ENCODE results near the gene HTRA3.
A peak's percentile ranks its signal among the peaks of the same experiment; 100 is the strongest.

The HTRA3 gene

GRCh38 chr4:8241895-8242696 lies 27.5 kb upstream of the HTRA3 start:
- Histone ChIP-seq H3K27me3 (replicated peaks; ENCODE audit: control insufficient read depth, insufficient read depth, low read length) (no peaks in the 10 kb centered on the region), H3K9me3 (ENCODE audit: control insufficient read depth, low read length) (no peaks in the 10 kb centered on the region), H3K4me3 (ENCODE audit: low read length) (no peak overlapping the region), H3K9ac (ENCODE audit: low read length) (peak overlapping the region; percentile 59), H3K36me3 (ENCODE audit: control insufficient read depth, insufficient read depth, low read length, severe bottlenecking) (no peaks in the 10 kb centered on the region), H3K4me1 (ENCODE audit: control insufficient read depth, insufficient read depth, low read length) (peaks cover 21% of the 10 kb centered on the region)
- peak; percentile 97 for DNase-seq (ENCODE audit: low read depth)

GRCh38 chr4:8242782-8243560 lies 26.6 kb upstream of the HTRA3 start:
- Histone ChIP-seq H3K9me3 (ENCODE audit: control insufficient read depth, low read length) (no peaks in the 10 kb centered on the region), H3K9ac (ENCODE audit: low read length) (peak overlapping the region; percentile 53), H3K27me3 (replicated peaks; ENCODE audit: control insufficient read depth, insufficient read depth, low read length) (no peaks in the 10 kb centered on the region), H3K36me3 (ENCODE audit: control insufficient read depth, insufficient read depth, low read length, severe bottlenecking) (no peaks in the 10 kb centered on the region), H3K4me3 (ENCODE audit: low read length) (no peak overlapping the region), H3K4me1 (ENCODE audit: control insufficient read depth, insufficient read depth, low read length) (peaks cover 30% of the 10 kb centered on the region)
- DNase-seq (ENCODE audit: low read depth): no peak

- Histone ChIP-seq H3K27me3 (replicated peaks; ENCODE audit: control insufficient read depth, insufficient read depth, low read length) (no peaks in the 10 kb centered on the region), H3K9ac (ENCODE audit: low read length) (no peak overlapping the region), H3K4me1 (ENCODE audit: control insufficient read depth, insufficient read depth, low read length) (peaks cover 35% of the 10 kb centered on the region), H3K36me3 (ENCODE audit: control insufficient read depth, insufficient read depth, low read length, severe bottlenecking) (no peaks in the 10 kb centered on the region), H3K9me3 (ENCODE audit: control insufficient read depth, low read length) (no peaks in the 10 kb centered on the region), H3K4me3 (ENCODE audit: low read length) (no peak overlapping the region)
- DNase-seq (ENCODE audit: low read depth): no peak
Observed at GRCh38 chr4:8244001-8244757, 25.4 kb upstream of the HTRA3 start.

GRCh38 chr4:8244931-8245460 lies 24.6 kb upstream of the HTRA3 start:
- Histone ChIP-seq H3K4me1 (ENCODE audit: control insufficient read depth, insufficient read depth, low read length) (peaks cover 35% of the 10 kb centered on the region), H3K4me3 (ENCODE audit: low read length) (no peak overlapping the region), H3K9me3 (ENCODE audit: control insufficient read depth, low read length) (no peaks in the 10 kb centered on the region), H3K36me3 (ENCODE audit: control insufficient read depth, insufficient read depth, low read length, severe bottlenecking) (no peaks in the 10 kb centered on the region), H3K27me3 (replicated peaks; ENCODE audit: control insufficient read depth, insufficient read depth, low read length) (no peaks in the 10 kb centered on the region), H3K9ac (ENCODE audit: low read length) (no peak overlapping the region)
- no peak for DNase-seq (ENCODE audit: low read depth)

GRCh38 chr4:8245884-8246833 lies 23.4 kb upstream of the HTRA3 start:
- Histone ChIP-seq H3K4me1 (ENCODE audit: control insufficient read depth, insufficient read depth, low read length) (peaks cover 38% of the 10 kb centered on the region), H3K36me3 (ENCODE audit: control insufficient read depth, insufficient read depth, low read length, severe bottlenecking) (no peaks in the 10 kb centered on the region), H3K9ac (ENCODE audit: low read length) (peak overlapping the region; percentile 73), H3K27me3 (replicated peaks; ENCODE audit: control insufficient read depth, insufficient read depth, low read length) (no peaks in the 10 kb centered on the region), H3K9me3 (ENCODE audit: control insufficient read depth, low read length) (no peaks in the 10 kb centered on the region), H3K4me3 (ENCODE audit: low read length) (no peak overlapping the region)
- DNase-seq (ENCODE audit: low read depth): no peak

- H3K36me3 ChIP-seq (ENCODE audit: control insufficient read depth, insufficient read depth, low read length, severe bottlenecking): no peaks in the 10 kb centered on the region
- no peaks in the 10 kb centered on the region for H3K27me3 ChIP-seq (replicated peaks; ENCODE audit: control insufficient read depth, insufficient read depth, low read length)
- peaks cover 40% of the 10 kb centered on the region for H3K4me1 ChIP-seq (ENCODE audit: control insufficient read depth, insufficient read depth, low read length)
- no peaks in the 10 kb centered on the region for H3K9me3 ChIP-seq (ENCODE audit: control insufficient read depth, low read length)
- no peak for DNase-seq (ENCODE audit: low read depth)
- H3K9ac ChIP-seq (ENCODE audit: low read length): peak overlapping the region; percentile 73
- H3K4me3 ChIP-seq (ENCODE audit: low read length): peak overlapping the region; percentile 31
Observed at GRCh38 chr4:8247047-8247930, 22.3 kb upstream of the HTRA3 start.

GRCh38 chr4:8248091-8248490 lies 21.5 kb upstream of the HTRA3 start:
- H3K4me3 ChIP-seq (ENCODE audit: low read length): peak overlapping the region; percentile 20
- peak; percentile 36 for DNase-seq (ENCODE audit: low read depth)
- no peaks in the 10 kb centered on the region for H3K9me3 ChIP-seq (ENCODE audit: control insufficient read depth, low read length)
- H3K36me3 ChIP-seq (ENCODE audit: control insufficient read depth, insufficient read depth, low read length, severe bottlenecking): no peaks in the 10 kb centered on the region
- peak overlapping the region; percentile 73 for H3K9ac ChIP-seq (ENCODE audit: low read length)
- H3K4me1 ChIP-seq (ENCODE audit: control insufficient read depth, insufficient read depth, low read length): peaks cover 33% of the 10 kb centered on the region
- H3K27me3 ChIP-seq (replicated peaks; ENCODE audit: control insufficient read depth, insufficient read depth, low read length): no peaks in the 10 kb centered on the region

- H3K9me3 ChIP-seq (ENCODE audit: control insufficient read depth, low read length): no peaks in the 10 kb centered on the region
- no peak overlapping the region for H3K4me3 ChIP-seq (ENCODE audit: low read length)
- DNase-seq (ENCODE audit: low read depth): no peak
- no peak overlapping the region for H3K9ac ChIP-seq (ENCODE audit: low read length)
- no peaks in the 10 kb centered on the region for H3K36me3 ChIP-seq (ENCODE audit: control insufficient read depth, insufficient read depth, low read length, severe bottlenecking)
- H3K4me1 ChIP-seq (ENCODE audit: control insufficient read depth, insufficient read depth, low read length): peaks cover 33% of the 10 kb centered on the region
- H3K27me3 ChIP-seq (replicated peaks; ENCODE audit: control insufficient read depth, insufficient read depth, low read length): no peaks in the 10 kb centered on the region
Observed at GRCh38 chr4:8250227-8250626, 19.3 kb upstream of the HTRA3 start.

GRCh38 chr4:8250637-8251036 lies 18.9 kb upstream of the HTRA3 start:
- Histone ChIP-seq H3K9ac (ENCODE audit: low read length) (no peak overlapping the region), H3K4me1 (ENCODE audit: control insufficient read depth, insufficient read depth, low read length) (peaks cover 34% of the 10 kb centered on the region), H3K36me3 (ENCODE audit: control insufficient read depth, insufficient read depth, low read length, severe bottlenecking) (no peaks in the 10 kb centered on the region), H3K9me3 (ENCODE audit: control insufficient read depth, low read length) (no peaks in the 10 kb centered on the region), H3K4me3 (ENCODE audit: low read length) (no peak overlapping the region), H3K27me3 (replicated peaks; ENCODE audit: control insufficient read depth, insufficient read depth, low read length) (no peaks in the 10 kb centered on the region)
- DNase-seq (ENCODE audit: low read depth): no peak
